ENCODE data around the gene EIF3D. TPM values are rescaled to one million over a fixed set of nuclear protein-coding genes. Genes with fewer than 3 reads are reported as not detected.

EIF3D gene
- total RNA-seq, 4 donors from 2014 or later: 247 to 409 (median 332) TPM

DNA sequence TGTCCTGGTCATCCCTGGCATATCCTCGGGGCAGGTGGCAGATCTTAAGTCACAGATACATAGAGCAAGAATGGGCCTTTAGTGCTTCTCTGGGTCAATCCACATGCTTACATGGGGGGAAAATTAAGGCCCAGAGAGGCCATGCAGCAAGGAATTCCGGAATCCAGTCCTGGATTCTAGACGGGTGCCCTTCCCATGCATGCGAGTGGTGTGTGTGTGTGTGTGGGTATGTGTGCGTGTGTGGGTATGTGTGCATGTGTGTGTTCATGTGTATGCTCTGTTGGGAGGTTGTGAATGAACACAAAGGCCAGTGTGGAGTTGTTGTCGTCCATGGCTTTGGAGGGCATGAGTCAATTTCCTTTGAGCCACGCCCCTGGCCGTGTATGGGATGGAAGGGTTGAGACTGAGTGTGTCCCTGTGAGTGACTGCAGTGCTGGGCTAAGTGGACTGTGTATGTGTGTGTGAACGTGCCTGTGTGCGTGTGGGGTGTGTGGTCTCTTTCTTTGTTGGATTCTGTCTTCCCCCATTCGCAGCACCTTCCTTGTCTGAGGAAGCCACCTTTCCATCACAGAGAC is 33.4 kb upstream of the EIF3D start:
- Histone ChIP-seq H3K4me1 (no peaks in the 10 kb centered on the region), H3K27ac (no peak overlapping the region), H3K36me3 (no peaks in the 10 kb centered on the region), H3K4me3 (no peak overlapping the region), H3K9me3 (no peaks in the 10 kb centered on the region), H3K27me3 (peaks cover 24% of the 10 kb centered on the region)
- 78% methylated on average over 11 of the region's 11 CpGs for WGBS
- DNase-seq (ENCODE audit: low spot score in 2 of 2): no peak
- TF ChIP-seq, protein P1, sequence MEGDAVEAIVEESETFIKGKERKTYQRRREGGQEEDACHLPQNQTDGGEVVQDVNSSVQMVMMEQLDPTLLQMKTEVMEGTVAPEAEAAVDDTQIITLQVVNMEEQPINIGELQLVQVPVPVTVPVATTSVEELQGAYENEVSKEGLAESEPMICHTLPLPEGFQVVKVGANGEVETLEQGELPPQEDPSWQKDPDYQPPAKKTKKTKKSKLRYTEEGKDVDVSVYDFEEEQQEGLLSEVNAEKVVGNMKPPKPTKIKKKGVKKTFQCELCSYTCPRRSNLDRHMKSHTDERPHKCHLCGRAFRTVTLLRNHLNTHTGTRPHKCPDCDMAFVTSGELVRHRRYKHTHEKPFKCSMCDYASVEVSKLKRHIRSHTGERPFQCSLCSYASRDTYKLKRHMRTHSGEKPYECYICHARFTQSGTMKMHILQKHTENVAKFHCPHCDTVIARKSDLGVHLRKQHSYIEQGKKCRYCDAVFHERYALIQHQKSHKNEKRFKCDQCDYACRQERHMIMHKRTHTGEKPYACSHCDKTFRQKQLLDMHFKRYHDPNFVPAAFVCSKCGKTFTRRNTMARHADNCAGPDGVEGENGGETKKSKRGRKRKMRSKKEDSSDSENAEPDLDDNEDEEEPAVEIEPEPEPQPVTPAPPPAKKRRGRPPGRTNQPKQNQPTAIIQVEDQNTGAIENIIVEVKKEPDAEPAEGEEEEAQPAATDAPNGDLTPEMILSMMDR (IDR thresholded peaks at IDR 0.05): no peak
- no peak for TF ChIP-seq EP300 (IDR thresholded peaks at IDR 0.05)
- no peak for TF ChIP-seq POLR2A (IDR thresholded peaks at IDR 0.05)
- TF ChIP-seq POLR2AphosphoS5 (IDR thresholded peaks at IDR 0.05): no peak

- H3K4me3 ChIP-seq: no peak overlapping the region
- H3K27me3 ChIP-seq: peaks cover 25% of the 10 kb centered on the region
- H3K9me3 ChIP-seq: no peaks in the 10 kb centered on the region
- TF ChIP-seq, protein P1 (IDR thresholded peaks at IDR 0.05): no peak
- TF ChIP-seq POLR2A (IDR thresholded peaks at IDR 0.05): no peak
- no peak for TF ChIP-seq POLR2AphosphoS5 (IDR thresholded peaks at IDR 0.05)
- TF ChIP-seq EP300 (IDR thresholded peaks at IDR 0.05): no peak
- no peak for DNase-seq (ENCODE audit: low spot score in 2 of 2)
- 56% methylated on average over 6 of the region's 6 CpGs for WGBS
- no peak overlapping the region for H3K27ac ChIP-seq
- no peaks in the 10 kb centered on the region for H3K4me1 ChIP-seq
- H3K36me3 ChIP-seq: no peaks in the 10 kb centered on the region
Measured at GRCh38 chr22:36561291-36561811, 32.4 kb upstream of the EIF3D start.

DNA sequence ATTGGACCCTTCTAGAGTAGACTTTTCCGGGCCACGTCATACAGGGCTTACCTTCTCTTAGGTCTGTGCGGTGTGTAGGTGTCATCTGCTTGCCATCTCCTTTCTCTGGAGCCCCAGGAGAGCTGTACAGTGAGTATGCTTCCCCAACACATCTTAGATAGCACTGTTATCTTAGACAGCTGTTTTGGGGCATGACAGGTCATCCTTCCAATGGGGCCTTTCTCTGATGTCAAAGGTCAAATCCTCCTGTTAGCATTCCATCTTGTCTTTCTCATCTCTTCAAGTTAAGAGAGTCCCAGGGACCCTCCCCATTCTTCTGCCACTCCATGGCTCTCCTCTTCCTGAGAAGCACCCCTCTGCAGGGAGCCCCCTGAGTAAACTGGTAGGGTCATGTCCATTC is 31.0 kb upstream of the EIF3D start:
- H3K27ac ChIP-seq: no peak overlapping the region
- no peak overlapping the region for H3K4me3 ChIP-seq
- no peak for DNase-seq (ENCODE audit: low spot score in 2 of 2)
- peaks cover 34% of the 10 kb centered on the region for H3K27me3 ChIP-seq
- 90% methylated on average over 3 of the region's 3 CpGs for WGBS
- no peak for TF ChIP-seq EP300 (IDR thresholded peaks at IDR 0.05)
- TF ChIP-seq POLR2A (IDR thresholded peaks at IDR 0.05): no peak
- no peak for TF ChIP-seq POLR2AphosphoS5 (IDR thresholded peaks at IDR 0.05)
- TF ChIP-seq, protein P1 (IDR thresholded peaks at IDR 0.05): no peak
- no peaks in the 10 kb centered on the region for H3K4me1 ChIP-seq
- H3K36me3 ChIP-seq: no peaks in the 10 kb centered on the region
- no peaks in the 10 kb centered on the region for H3K9me3 ChIP-seq

DNA sequence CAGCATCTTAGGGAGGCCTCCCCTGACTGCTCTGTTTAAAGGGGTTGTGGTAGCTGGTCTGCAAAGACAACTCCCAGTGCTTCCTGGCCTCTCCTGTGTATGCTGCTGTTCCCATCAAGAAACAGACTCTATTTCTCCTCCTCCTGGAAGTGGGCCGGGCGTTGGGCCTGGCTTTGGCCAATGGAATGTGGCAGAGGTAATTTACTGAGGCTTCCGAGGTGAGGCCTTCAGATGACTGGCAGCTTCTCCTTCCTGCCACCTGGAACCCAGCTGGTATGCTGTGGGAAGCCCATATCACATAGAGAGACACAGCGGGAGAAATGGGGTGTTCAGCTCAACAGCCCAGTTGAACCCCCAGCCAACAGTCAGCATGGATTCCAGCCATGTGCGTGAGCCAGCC is 25.1 kb upstream of the EIF3D start:
- Histone ChIP-seq H3K27ac (no peak overlapping the region), H3K9me3 (no peaks in the 10 kb centered on the region), H3K4me1 (no peaks in the 10 kb centered on the region), H3K27me3 (peaks cover 51% of the 10 kb centered on the region), H3K4me3 (no peak overlapping the region), H3K36me3 (no peaks in the 10 kb centered on the region)
- no peak for DNase-seq (ENCODE audit: low spot score in 2 of 2)
- TF ChIP-seq POLR2AphosphoS5 (IDR thresholded peaks at IDR 0.05): no peak
- TF ChIP-seq POLR2A (IDR thresholded peaks at IDR 0.05): no peak
- no peak for TF ChIP-seq EP300 (IDR thresholded peaks at IDR 0.05)
- TF ChIP-seq, protein P1 (IDR thresholded peaks at IDR 0.05): no peak
- 52% methylated on average over 5 of the region's 5 CpGs for WGBS

DNA sequence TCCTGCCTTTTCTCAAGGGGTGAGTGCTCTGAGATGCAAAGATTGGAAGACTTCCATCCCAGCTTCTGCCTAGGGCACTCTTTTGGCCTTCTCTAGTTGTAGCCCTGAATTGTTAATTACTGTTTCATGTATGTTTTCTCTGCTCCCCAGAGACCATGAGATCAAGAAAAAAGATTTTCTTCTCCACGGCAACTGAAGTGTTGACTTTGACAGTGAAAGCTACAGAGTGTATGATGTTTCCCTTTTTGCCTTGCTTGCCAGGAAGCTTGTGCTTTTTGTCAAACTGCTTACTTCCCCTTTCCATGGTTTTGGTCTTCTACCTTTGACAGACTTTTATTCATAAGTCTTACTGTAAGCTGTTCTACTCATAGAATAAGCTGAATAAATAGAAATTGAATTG is 23.3 kb upstream of the EIF3D start:
- WGBS: 7% methylated on average over 1 of the region's 1 CpG
- Histone ChIP-seq H3K4me3 (no peak overlapping the region), H3K27me3 (peaks cover 57% of the 10 kb centered on the region), H3K4me1 (no peaks in the 10 kb centered on the region), H3K9me3 (no peaks in the 10 kb centered on the region), H3K36me3 (no peaks in the 10 kb centered on the region), H3K27ac (no peak overlapping the region)
- TF ChIP-seq EP300 (IDR thresholded peaks at IDR 0.05): no peak
- TF ChIP-seq, protein P1 (IDR thresholded peaks at IDR 0.05): no peak
- TF ChIP-seq POLR2AphosphoS5 (IDR thresholded peaks at IDR 0.05): no peak
- TF ChIP-seq POLR2A (IDR thresholded peaks at IDR 0.05): no peak
- no peak for DNase-seq (ENCODE audit: low spot score in 2 of 2)
